Ishikawa (cell line): Measurements from ENCODE around the gene GRIA4.

Experiments used
- CEBPB ChIP-seq: IDR thresholded peaks from 2 replicates; pipeline ENCODE4 v1.6.1; 2012
- CREB1 ChIP-seq: IDR thresholded peaks from 2 replicates; pipeline ENCODE4 v1.6.1; 2012; ENCODE audit warnings: low read depth
- EGR1 ChIP-seq: IDR thresholded peaks from 2 replicates; pipeline ENCODE4 v1.6.1; 2012
- EP300 ChIP-seq: IDR thresholded peaks from 2 replicates; pipeline ENCODE4 v1.6.1; 2012; ENCODE audit warnings: borderline replicate concordance
- FOXM1 ChIP-seq: IDR thresholded peaks from 2 replicates; pipeline ENCODE4 v1.6.1; 2012; ENCODE audit warnings: low read depth, borderline replicate concordance
- NFIC ChIP-seq: IDR thresholded peaks from 2 replicates; pipeline ENCODE4 v1.6.1; 2012
- RAD21 ChIP-seq: IDR thresholded peaks from 2 replicates; pipeline ENCODE4 v1.6.1; 2012; ENCODE audit warnings: low read depth
- TAF1 ChIP-seq: IDR thresholded peaks from 2 replicates; pipeline ENCODE4 v1.6.1; 2012; ENCODE audit warnings: low read depth, mild to moderate bottlenecking
- TCF12 ChIP-seq: IDR thresholded peaks from 2 replicates; pipeline ENCODE4 v1.6.1; 2012; ENCODE audit warnings: low read depth
- TEAD4 ChIP-seq: IDR thresholded peaks from 2 replicates; pipeline ENCODE4 v1.6.1; 2012
- YY1 ChIP-seq: IDR thresholded peaks from 2 replicates; pipeline ENCODE4 v1.6.1; 2012; ENCODE audit warnings: low read depth
- ZBTB7A ChIP-seq: IDR thresholded peaks from 2 replicates; pipeline ENCODE4 v1.6.1; 2012; ENCODE audit warnings: low read depth
- TF ChIP-seq, protein P1 (sequence below): IDR thresholded peaks from 2 replicates; pipeline ENCODE4 v1.6.1; 2012
- TF ChIP-seq, protein P2 (sequence below): IDR thresholded peaks from 2 replicates; pipeline ENCODE4 v1.6.1; 2012; ENCODE audit warnings: low read depth, mild to moderate bottlenecking
- TF ChIP-seq, protein P3 (sequence below): IDR thresholded peaks from 2 replicates; pipeline ENCODE4 v1.6.1; 2012

The GRIA4 gene

DNA sequence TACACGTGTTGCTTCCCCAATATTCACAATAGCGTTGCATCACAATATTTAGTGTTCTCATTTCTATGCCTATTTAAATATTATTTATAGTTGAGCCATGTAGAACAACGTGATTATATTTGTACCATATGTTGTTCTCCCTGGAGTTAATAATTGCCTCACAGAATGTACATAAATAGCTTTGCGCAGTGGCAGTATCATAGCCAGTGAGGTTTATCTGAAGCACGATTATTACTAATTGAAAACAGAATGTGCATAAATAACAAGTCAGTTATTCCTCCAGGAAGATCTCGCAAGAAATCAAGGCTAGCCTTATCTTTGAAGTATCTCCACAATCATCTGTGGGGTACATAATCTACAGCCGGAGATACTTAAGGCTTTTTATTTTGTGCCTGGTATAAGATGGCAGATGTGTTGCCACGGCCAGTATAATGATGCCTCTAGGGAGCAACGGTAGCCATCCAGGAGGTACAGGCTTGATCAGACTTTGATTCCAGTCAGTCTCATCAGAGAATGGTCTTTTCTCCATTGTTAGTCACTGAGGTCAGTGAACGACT lies 214.7 kb downstream of the GRIA4 start:
- TF ChIP-seq FOXM1, result no peak

DNA sequence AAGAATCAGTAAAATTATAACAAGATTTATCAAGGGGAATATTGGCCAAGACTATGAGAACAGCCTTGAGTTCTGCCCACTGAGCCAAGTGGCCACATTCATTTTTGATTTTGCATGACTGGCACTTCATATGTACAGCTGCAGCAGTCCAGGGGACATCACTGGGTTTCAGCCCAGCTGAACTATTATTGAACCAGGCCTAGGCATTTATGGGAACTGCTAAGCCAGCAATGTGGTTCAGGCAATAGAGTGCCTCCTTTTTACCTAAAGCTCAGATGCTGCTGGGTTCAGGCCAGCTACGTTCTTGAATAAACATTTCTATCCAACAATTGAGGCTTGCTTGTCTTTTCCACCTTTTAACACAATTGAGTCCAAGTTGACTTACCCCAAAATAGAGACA lies 215.3 kb downstream of the GRIA4 start:
- TF ChIP-seq EGR1 (no peak), FOXM1 (no peak), CEBPB (no peak), YY1 (no peak), RAD21 (no peak), NFIC (no peak), TAF1 (no peak), CREB1 (no peak), TEAD4 (no peak), TCF12 (no peak), EP300 (no peak), ZBTB7A (no peak)
- TF ChIP-seq, protein P1, sequence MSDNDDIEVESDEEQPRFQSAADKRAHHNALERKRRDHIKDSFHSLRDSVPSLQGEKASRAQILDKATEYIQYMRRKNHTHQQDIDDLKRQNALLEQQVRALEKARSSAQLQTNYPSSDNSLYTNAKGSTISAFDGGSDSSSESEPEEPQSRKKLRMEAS, result no peak
- TF ChIP-seq, protein P2, sequence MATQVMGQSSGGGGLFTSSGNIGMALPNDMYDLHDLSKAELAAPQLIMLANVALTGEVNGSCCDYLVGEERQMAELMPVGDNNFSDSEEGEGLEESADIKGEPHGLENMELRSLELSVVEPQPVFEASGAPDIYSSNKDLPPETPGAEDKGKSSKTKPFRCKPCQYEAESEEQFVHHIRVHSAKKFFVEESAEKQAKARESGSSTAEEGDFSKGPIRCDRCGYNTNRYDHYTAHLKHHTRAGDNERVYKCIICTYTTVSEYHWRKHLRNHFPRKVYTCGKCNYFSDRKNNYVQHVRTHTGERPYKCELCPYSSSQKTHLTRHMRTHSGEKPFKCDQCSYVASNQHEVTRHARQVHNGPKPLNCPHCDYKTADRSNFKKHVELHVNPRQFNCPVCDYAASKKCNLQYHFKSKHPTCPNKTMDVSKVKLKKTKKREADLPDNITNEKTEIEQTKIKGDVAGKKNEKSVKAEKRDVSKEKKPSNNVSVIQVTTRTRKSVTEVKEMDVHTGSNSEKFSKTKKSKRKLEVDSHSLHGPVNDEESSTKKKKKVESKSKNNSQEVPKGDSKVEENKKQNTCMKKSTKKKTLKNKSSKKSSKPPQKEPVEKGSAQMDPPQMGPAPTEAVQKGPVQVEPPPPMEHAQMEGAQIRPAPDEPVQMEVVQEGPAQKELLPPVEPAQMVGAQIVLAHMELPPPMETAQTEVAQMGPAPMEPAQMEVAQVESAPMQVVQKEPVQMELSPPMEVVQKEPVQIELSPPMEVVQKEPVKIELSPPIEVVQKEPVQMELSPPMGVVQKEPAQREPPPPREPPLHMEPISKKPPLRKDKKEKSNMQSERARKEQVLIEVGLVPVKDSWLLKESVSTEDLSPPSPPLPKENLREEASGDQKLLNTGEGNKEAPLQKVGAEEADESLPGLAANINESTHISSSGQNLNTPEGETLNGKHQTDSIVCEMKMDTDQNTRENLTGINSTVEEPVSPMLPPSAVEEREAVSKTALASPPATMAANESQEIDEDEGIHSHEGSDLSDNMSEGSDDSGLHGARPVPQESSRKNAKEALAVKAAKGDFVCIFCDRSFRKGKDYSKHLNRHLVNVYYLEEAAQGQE, result no peak
- TF ChIP-seq, protein P3, sequence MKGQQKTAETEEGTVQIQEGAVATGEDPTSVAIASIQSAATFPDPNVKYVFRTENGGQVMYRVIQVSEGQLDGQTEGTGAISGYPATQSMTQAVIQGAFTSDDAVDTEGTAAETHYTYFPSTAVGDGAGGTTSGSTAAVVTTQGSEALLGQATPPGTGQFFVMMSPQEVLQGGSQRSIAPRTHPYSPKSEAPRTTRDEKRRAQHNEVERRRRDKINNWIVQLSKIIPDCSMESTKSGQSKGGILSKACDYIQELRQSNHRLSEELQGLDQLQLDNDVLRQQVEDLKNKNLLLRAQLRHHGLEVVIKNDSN, result no peak

DNA sequence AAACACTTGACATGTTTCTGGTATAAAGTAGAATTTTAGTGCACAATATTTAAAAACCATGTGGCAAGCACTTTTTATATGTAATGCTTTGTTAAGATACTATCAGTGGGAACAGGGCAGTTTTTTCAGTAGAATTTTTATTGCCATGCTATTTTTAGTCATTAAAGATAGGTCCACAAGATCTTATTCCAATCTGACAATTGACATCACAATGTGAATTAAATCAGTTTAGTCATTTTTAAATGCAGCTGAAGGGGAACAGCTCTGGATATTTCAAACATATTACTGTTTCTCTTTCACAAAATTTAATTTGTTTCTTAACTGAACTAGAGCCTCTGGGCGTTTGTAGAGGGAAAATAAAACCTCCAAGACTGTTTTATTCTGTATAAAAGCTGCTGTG lies 218.0 kb downstream of the GRIA4 start:
- TF ChIP-seq YY1 (no peak), NFIC (no peak), TCF12 (no peak), EP300 (no peak), EGR1 (no peak), CEBPB (no peak), RAD21 (no peak), TAF1 (no peak), ZBTB7A (no peak), CREB1 (no peak), TEAD4 (no peak)
- TF ChIP-seq, protein P3, result no peak
- TF ChIP-seq, protein P1, result no peak

DNA sequence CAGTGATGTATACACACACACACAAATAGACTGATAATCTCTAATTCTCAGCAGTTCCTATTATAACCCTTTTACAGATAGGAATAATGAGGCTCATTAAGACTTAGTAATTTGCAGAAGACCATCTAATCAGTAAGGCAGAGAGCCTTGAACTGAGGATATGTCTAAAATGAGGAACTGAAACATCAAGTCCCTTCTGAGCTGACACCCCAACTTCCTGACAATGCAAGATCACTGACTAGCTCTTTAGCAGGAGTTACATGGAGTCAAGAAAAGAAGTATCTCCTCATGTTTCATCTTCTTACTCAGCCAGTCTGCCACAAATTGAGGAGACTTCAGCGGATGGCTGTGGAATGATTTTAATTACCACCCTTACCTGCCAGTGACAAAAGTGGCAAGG lies 219.2 kb downstream of the GRIA4 start:
- no peak for TF ChIP-seq YY1
- no peak for TF ChIP-seq TCF12
- TF ChIP-seq TEAD4, result no peak

DNA sequence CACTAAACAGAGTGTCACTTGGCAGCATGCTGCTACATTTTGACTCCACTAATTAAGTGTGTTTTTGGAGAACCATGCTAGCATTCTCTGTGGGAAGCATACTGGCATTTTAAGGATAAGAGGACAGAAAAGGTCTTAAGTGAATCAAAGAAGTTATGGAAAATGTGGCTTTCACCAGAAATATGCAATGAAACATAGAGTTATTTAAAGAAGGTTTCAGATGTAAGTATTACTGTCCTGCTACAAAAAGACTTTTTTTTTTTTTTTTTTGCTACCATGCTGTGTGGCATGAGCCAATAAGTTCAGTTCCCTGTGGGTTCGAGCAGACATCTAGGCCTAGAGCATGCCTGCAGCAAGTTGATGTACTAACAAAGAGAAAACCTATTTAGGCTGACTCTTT lies 224.6 kb downstream of the GRIA4 start:
- TF ChIP-seq FOXM1, result no peak
- no peak for TF ChIP-seq RAD21
- TF ChIP-seq, protein P3, result no peak
- TF ChIP-seq EGR1, result no peak
- no peak for TF ChIP-seq TEAD4
- TF ChIP-seq, protein P1, result no peak
- TF ChIP-seq, protein P2, result no peak
- TF ChIP-seq YY1, result no peak
- TF ChIP-seq CEBPB, result no peak
- no peak for TF ChIP-seq NFIC

DNA sequence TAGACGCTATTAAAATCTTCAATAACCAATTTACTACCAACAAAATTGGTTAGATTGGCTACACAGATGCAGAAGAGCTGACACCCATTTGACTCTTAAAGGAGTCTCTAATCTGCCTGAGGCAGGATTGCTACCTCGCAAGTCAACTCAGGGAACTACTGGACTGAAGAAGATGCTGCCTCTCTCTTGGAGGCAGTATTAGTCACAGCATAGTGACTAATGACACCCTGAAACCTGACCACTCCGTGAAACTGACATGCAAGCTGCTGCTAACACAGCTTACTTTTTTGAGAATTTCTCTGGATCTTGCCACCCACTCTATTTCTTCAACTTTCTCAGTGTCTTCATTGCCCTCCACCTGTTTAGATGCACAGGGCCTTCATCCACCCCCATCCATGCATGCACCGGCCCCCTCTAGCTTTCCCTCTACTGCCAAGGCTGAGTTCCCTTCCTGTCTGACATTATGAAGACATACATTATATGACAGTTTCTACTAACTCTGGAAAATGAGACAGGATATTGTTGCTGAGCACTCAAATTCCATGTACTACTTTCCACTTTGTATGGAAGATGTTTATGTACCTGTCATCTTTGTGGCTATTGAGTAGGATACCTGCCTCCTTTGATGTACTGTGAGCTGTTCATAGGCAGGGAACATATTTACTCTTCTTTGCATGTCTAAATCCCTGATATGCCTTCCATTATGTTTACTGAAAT lies 229.0 kb downstream of the GRIA4 start:
- no peak for TF ChIP-seq NFIC
